Measurements from ENCODE around the gene ADGRA3. TPM values are rescaled to one million over a fixed set of nuclear protein-coding genes. Genes with fewer than 3 reads are reported as not detected.

The ADGRA3 gene
- total and polyA plus RNA-seq, 5 donors from 2014 or later: 0.20 to 2.1 TPM; not detected in 3

DNA sequence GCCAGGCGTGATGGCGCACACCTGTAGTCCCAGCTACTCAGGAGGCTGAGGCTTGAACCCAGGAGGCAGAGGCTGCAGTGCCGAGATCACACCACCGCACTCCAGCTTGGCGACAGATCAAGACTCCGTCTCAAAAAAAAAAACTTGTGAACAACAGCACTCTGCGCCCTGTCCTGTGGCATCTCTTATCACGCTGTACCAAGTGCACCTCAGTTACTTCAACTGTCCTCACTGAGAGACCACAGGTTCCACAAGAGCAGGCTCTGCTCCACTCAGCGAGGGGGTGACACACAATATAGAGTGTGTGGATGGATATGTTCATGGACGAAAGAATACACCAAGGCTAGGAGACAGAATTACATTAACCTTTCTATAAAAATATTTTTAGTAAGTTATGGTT, 49.3 kb downstream of the ADGRA3 start:
- H3K9me3 ChIP-seq (ENCODE audit: control insufficient read depth in 2 of 2, low read length in 2 of 2): no peaks in the 10 kb centered on the region
- Mint-ChIP-seq H3K4me1 (no peaks in the 10 kb centered on the region), H3K36me3 (no peaks in the 10 kb centered on the region), H3K4me3 (no peak overlapping the region), H3K9me3 (peaks cover 0 to 10% (median 1%) of the 10 kb centered on the region in 7 donors), H3K27ac (no peak overlapping the region), H3K27me3 (no peaks in the 10 kb centered on the region)
- ATAC-seq (ENCODE audit: low read depth in 2 of 2) (no peak), DNase-seq (no peak)
- H3K27me3 ChIP-seq (ENCODE audit: control insufficient read depth, insufficient read depth, low read length): no peaks in the 10 kb centered on the region
- H3K4me1 ChIP-seq (ENCODE audit: control insufficient read depth, insufficient read depth, low read length, poor library complexity, severe bottlenecking): no peaks in the 10 kb centered on the region
- H3K36me3 ChIP-seq (ENCODE audit: control insufficient read depth, insufficient read depth, low read length): no peaks in the 10 kb centered on the region
- no peak overlapping the region for H3K4me3 ChIP-seq (ENCODE audit: low read depth, low read length)
- no peak overlapping the region for H3K27ac ChIP-seq (ENCODE audit: insufficient read depth, low read length, poor library complexity, severe bottlenecking)

- DNase-seq (no peak), ATAC-seq (ENCODE audit: low read depth in 2 of 2) (no peak)
- no peaks in the 10 kb centered on the region for H3K36me3 Mint-ChIP-seq
- no peaks in the 10 kb centered on the region for H3K36me3 ChIP-seq (ENCODE audit: control insufficient read depth, insufficient read depth, low read length)
- no peaks in the 10 kb centered on the region for H3K4me1 ChIP-seq (ENCODE audit: control insufficient read depth, insufficient read depth, low read length, poor library complexity, severe bottlenecking)
- H3K9me3 ChIP-seq (ENCODE audit: control insufficient read depth in 2 of 2, low read length in 2 of 2): no peaks in the 10 kb centered on the region
- no peak overlapping the region for H3K4me3 ChIP-seq (ENCODE audit: low read depth, low read length)
- H3K9me3 Mint-ChIP-seq: peaks cover 0 to 10% (median 1%) of the 10 kb centered on the region in 7 donors
- no peak overlapping the region for H3K27ac ChIP-seq (ENCODE audit: insufficient read depth, low read length, poor library complexity, severe bottlenecking)
- H3K4me3 Mint-ChIP-seq: no peak overlapping the region
- H3K27ac Mint-ChIP-seq: no peak overlapping the region
- H3K27me3 ChIP-seq (ENCODE audit: control insufficient read depth, insufficient read depth, low read length): no peaks in the 10 kb centered on the region
- H3K4me1 Mint-ChIP-seq: no peaks in the 10 kb centered on the region
- no peaks in the 10 kb centered on the region for H3K27me3 Mint-ChIP-seq
Measured at GRCh38 chr4:22465996-22466395, 49.9 kb downstream of the ADGRA3 start.

- Mint-ChIP-seq H3K4me1 (no peaks in the 10 kb centered on the region), H3K4me3 (no peak overlapping the region), H3K27ac (no peak overlapping the region), H3K27me3 (no peaks in the 10 kb centered on the region), H3K9me3 (peaks cover 0 to 10% (median 1%) of the 10 kb centered on the region in 7 donors), H3K36me3 (no peaks in the 10 kb centered on the region)
- Histone ChIP-seq H3K4me1 (ENCODE audit: control insufficient read depth, insufficient read depth, low read length, poor library complexity, severe bottlenecking) (no peaks in the 10 kb centered on the region), H3K36me3 (ENCODE audit: control insufficient read depth, insufficient read depth, low read length) (no peaks in the 10 kb centered on the region), H3K27me3 (ENCODE audit: control insufficient read depth, insufficient read depth, low read length) (no peaks in the 10 kb centered on the region), H3K9me3 (ENCODE audit: control insufficient read depth in 2 of 2, low read length in 2 of 2) (no peaks in the 10 kb centered on the region), H3K27ac (ENCODE audit: insufficient read depth, low read length, poor library complexity, severe bottlenecking) (no peak overlapping the region), H3K4me3 (ENCODE audit: low read depth, low read length) (no peak overlapping the region)
- DNase-seq: no peak
- ATAC-seq (ENCODE audit: low read depth in 2 of 2): no peak
Measured at GRCh38 chr4:22465349-22465748, 50.5 kb downstream of the ADGRA3 start.

DNA sequence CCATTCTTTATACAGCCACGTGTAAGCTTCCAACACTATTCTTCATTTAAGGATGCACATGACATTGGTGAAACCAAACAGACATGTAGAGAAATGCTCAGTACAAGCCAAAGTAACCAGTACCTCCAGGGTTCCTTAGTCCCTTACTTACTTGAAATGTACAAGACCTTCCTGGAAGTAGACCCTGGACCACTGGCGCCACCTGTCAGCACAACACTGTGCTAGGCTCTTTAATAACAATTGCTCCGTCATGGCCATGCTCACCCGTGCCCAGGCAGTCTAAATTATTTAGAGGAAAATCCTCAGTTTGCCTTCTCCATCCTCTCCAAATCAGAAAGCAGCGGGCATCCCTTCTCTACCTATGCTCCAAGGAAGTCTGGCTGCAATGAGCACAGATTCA, 52.7 kb downstream of the ADGRA3 start:
- Mint-ChIP-seq H3K27me3 (no peaks in the 10 kb centered on the region), H3K9me3 (peaks cover 0 to 10% (median 1%) of the 10 kb centered on the region in 7 donors), H3K27ac (no peak overlapping the region), H3K4me3 (no peak overlapping the region), H3K4me1 (no peaks in the 10 kb centered on the region), H3K36me3 (no peaks in the 10 kb centered on the region)
- Histone ChIP-seq H3K27ac (ENCODE audit: insufficient read depth, low read length, poor library complexity, severe bottlenecking) (no peak overlapping the region), H3K36me3 (ENCODE audit: control insufficient read depth, insufficient read depth, low read length) (no peaks in the 10 kb centered on the region), H3K4me3 (ENCODE audit: low read depth, low read length) (no peak overlapping the region), H3K9me3 (ENCODE audit: control insufficient read depth in 2 of 2, low read length in 2 of 2) (no peaks in the 10 kb centered on the region), H3K27me3 (ENCODE audit: control insufficient read depth, insufficient read depth, low read length) (no peaks in the 10 kb centered on the region), H3K4me1 (ENCODE audit: control insufficient read depth, insufficient read depth, low read length, poor library complexity, severe bottlenecking) (no peaks in the 10 kb centered on the region)
- DNase-seq (peak in 1 of 3 donors; percentile 3), ATAC-seq (ENCODE audit: low read depth in 2 of 2) (no peak)

DNA sequence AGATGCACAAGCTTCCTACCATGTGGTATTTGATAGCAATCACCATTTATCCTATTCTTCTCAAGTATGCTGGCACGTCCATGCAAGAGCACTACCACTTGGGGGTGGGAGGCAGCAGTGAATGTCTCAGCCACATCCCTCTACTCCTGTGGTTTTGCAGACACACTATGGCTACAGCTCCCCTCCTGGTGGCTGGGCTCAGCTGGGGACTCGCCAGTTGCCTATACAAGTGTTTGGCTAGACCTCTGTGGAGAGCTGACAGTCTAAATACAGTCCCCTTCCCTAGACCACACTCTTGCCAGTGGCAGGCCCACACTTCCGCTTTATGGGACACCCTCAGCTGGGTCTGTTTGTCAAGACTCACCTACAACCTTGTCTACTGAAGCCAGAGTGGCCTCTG, 53.2 kb downstream of the ADGRA3 start:
- Mint-ChIP-seq H3K27me3 (no peaks in the 10 kb centered on the region), H3K4me3 (no peak overlapping the region), H3K27ac (no peak overlapping the region), H3K4me1 (no peaks in the 10 kb centered on the region), H3K9me3 (peaks cover 0 to 9% (median 1%) of the 10 kb centered on the region in 7 donors), H3K36me3 (no peaks in the 10 kb centered on the region)
- DNase-seq (no peak), ATAC-seq (ENCODE audit: low read depth in 2 of 2) (no peak)
- H3K36me3 ChIP-seq (ENCODE audit: control insufficient read depth, insufficient read depth, low read length): no peaks in the 10 kb centered on the region
- H3K4me1 ChIP-seq (ENCODE audit: control insufficient read depth, insufficient read depth, low read length, poor library complexity, severe bottlenecking): no peaks in the 10 kb centered on the region
- no peak overlapping the region for H3K27ac ChIP-seq (ENCODE audit: insufficient read depth, low read length, poor library complexity, severe bottlenecking)
- H3K27me3 ChIP-seq (ENCODE audit: control insufficient read depth, insufficient read depth, low read length): no peaks in the 10 kb centered on the region
- H3K9me3 ChIP-seq (ENCODE audit: control insufficient read depth in 2 of 2, low read length in 2 of 2): no peaks in the 10 kb centered on the region
- no peak overlapping the region for H3K4me3 ChIP-seq (ENCODE audit: low read depth, low read length)

GRCh38 chr4:22460266-22460665, 55.6 kb downstream of the ADGRA3 start:
- H3K9me3 Mint-ChIP-seq: peaks cover 0 to 4% (median 0%) of the 10 kb centered on the region in 7 donors
- H3K4me3 Mint-ChIP-seq: no peak overlapping the region

GRCh38 chr4:22458098-22458497, 57.8 kb downstream of the ADGRA3 start:
- H3K9me3 ChIP-seq (ENCODE audit: control insufficient read depth in 2 of 2, low read length in 2 of 2): no peaks in the 10 kb centered on the region
- no peak overlapping the region for H3K4me3 Mint-ChIP-seq
- H3K36me3 Mint-ChIP-seq: no peaks in the 10 kb centered on the region
- H3K27me3 Mint-ChIP-seq: no peaks in the 10 kb centered on the region
- no peaks in the 10 kb centered on the region for H3K27me3 ChIP-seq (ENCODE audit: control insufficient read depth, insufficient read depth, low read length)
- no peak overlapping the region for H3K27ac ChIP-seq (ENCODE audit: insufficient read depth, low read length, poor library complexity, severe bottlenecking)
- H3K9me3 Mint-ChIP-seq: peaks cover 0 to 4% (median 2%) of the 10 kb centered on the region in 7 donors
- no peak for ATAC-seq (ENCODE audit: low read depth in 2 of 2)
- H3K4me1 Mint-ChIP-seq: no peaks in the 10 kb centered on the region
- H3K27ac Mint-ChIP-seq: no peak overlapping the region
- H3K4me1 ChIP-seq (ENCODE audit: control insufficient read depth, insufficient read depth, low read length, poor library complexity, severe bottlenecking): no peaks in the 10 kb centered on the region
- no peaks in the 10 kb centered on the region for H3K36me3 ChIP-seq (ENCODE audit: control insufficient read depth, insufficient read depth, low read length)
- DNase-seq: no peak
- no peak overlapping the region for H3K4me3 ChIP-seq (ENCODE audit: low read depth, low read length)

More at GRCh38 chr4:22460266-22460665, 55.6 kb downstream of the ADGRA3 start:
- no peak for ATAC-seq (ENCODE audit: low read depth in 2 of 2)
- H3K4me1 ChIP-seq (ENCODE audit: control insufficient read depth, insufficient read depth, low read length, poor library complexity, severe bottlenecking): no peaks in the 10 kb centered on the region
- no peaks in the 10 kb centered on the region for H3K4me1 Mint-ChIP-seq
- no peak overlapping the region for H3K27ac ChIP-seq (ENCODE audit: insufficient read depth, low read length, poor library complexity, severe bottlenecking)
- H3K27me3 Mint-ChIP-seq: no peaks in the 10 kb centered on the region
- no peaks in the 10 kb centered on the region for H3K27me3 ChIP-seq (ENCODE audit: control insufficient read depth, insufficient read depth, low read length)
- H3K27ac Mint-ChIP-seq: no peak overlapping the region
- no peaks in the 10 kb centered on the region for H3K36me3 Mint-ChIP-seq
- H3K9me3 ChIP-seq (ENCODE audit: control insufficient read depth in 2 of 2, low read length in 2 of 2): no peaks in the 10 kb centered on the region
- no peak for DNase-seq
- no peak overlapping the region for H3K4me3 ChIP-seq (ENCODE audit: low read depth, low read length)
- no peaks in the 10 kb centered on the region for H3K36me3 ChIP-seq (ENCODE audit: control insufficient read depth, insufficient read depth, low read length)

- Mint-ChIP-seq H3K27ac (no peak overlapping the region), H3K4me1 (no peaks in the 10 kb centered on the region), H3K27me3 (no peaks in the 10 kb centered on the region), H3K4me3 (no peak overlapping the region), H3K36me3 (no peaks in the 10 kb centered on the region), H3K9me3 (peaks cover 0 to 4% (median 2%) of the 10 kb centered on the region in 7 donors)
- H3K9me3 ChIP-seq (ENCODE audit: control insufficient read depth in 2 of 2, low read length in 2 of 2): no peaks in the 10 kb centered on the region
- no peaks in the 10 kb centered on the region for H3K4me1 ChIP-seq (ENCODE audit: control insufficient read depth, insufficient read depth, low read length, poor library complexity, severe bottlenecking)
- no peak overlapping the region for H3K27ac ChIP-seq (ENCODE audit: insufficient read depth, low read length, poor library complexity, severe bottlenecking)
- H3K36me3 ChIP-seq (ENCODE audit: control insufficient read depth, insufficient read depth, low read length): no peaks in the 10 kb centered on the region
- no peaks in the 10 kb centered on the region for H3K27me3 ChIP-seq (ENCODE audit: control insufficient read depth, insufficient read depth, low read length)
- ATAC-seq (ENCODE audit: low read depth in 2 of 2) (no peak), DNase-seq (no peak)
- no peak overlapping the region for H3K4me3 ChIP-seq (ENCODE audit: low read depth, low read length)
Measured at GRCh38 chr4:22457348-22457747, 58.5 kb downstream of the ADGRA3 start.
